GM18526 (cell line): Measurements from ENCODE around the gene HDAC10.

Experiments used
- POLR2A ChIP-seq: IDR thresholded peaks from 3 replicates; pipeline ENCODE4 v1.6.1; 2011; ENCODE audit not compliant: insufficient read length; ENCODE audit errors: extremely low read depth

HDAC10 gene

GRCh38 chr22:50264104-50264745 lies 13.2 kb upstream of the HDAC10 start:
- TF ChIP-seq POLR2A = no peak

- no peak for TF ChIP-seq POLR2A
These were observed 12.0 kb upstream of the HDAC10 start for GRCh38 chr22:50262973-50263617.

GRCh38 chr22:50262460-50262911 lies 11.4 kb upstream of the HDAC10 start:
- TF ChIP-seq POLR2A = no peak

GRCh38 chr22:50261615-50262459 lies 10.8 kb upstream of the HDAC10 start, which contains the start of gene MAPK12:
Gene MAPK12 (minus strand): TSS chr22:50261683. CDS start chr22:50261509, 174 bp downstream.
- no peak for TF ChIP-seq POLR2A

- TF ChIP-seq POLR2A = no peak
These were observed 9.9 kb upstream of the HDAC10 start for GRCh38 chr22:50260801-50261614.

- TF ChIP-seq POLR2A = no peak
These were observed 9.4 kb upstream of the HDAC10 start for GRCh38 chr22:50260434-50260800.

- TF ChIP-seq POLR2A = no peak
These were observed 8.2 kb upstream of the HDAC10 start for GRCh38 chr22:50259302-50259701.

- no peak for TF ChIP-seq POLR2A
These were observed 7.6 kb upstream of the HDAC10 start for GRCh38 chr22:50258361-50259292.

- TF ChIP-seq POLR2A = no peak
These were observed 6.6 kb upstream of the HDAC10 start for GRCh38 chr22:50257451-50258360.

GRCh38 chr22:50257041-50257440 lies 6.0 kb upstream of the HDAC10 start:
- no peak for TF ChIP-seq POLR2A

- no peak for TF ChIP-seq POLR2A
These were observed 5.3 kb upstream of the HDAC10 start for GRCh38 chr22:50256258-50256862.

- no peak for TF ChIP-seq POLR2A
These were observed 4.5 kb upstream of the HDAC10 start for GRCh38 chr22:50255607-50256006.

- TF ChIP-seq POLR2A = no peak
These were observed 4.0 kb upstream of the HDAC10 start for GRCh38 chr22:50255099-50255498.

- TF ChIP-seq POLR2A = no peak
These were observed 2.9 kb upstream of the HDAC10 start for GRCh38 chr22:50253941-50254340.
